Fibroblast of skin of right quadriceps (primary cell): Measurements from ENCODE around the gene LIMCH1.
A peak's percentile ranks its signal among the peaks of the same experiment; 100 is the strongest.
"Not testable (repeated sequence)": the region's sequence is repeated elsewhere in the genome, so short reads cannot be mapped to it uniquely, and the experiment has no call there.

Source experiments
- DNase-seq: peaks from one replicate; pipeline ENCODE4 v3.0.0-alpha.2; 2013

Gene LIMCH1

GRCh38 chr4:41611881-41612871, 74.2 kb downstream of the LIMCH1 start:
- peak; percentile 58 for DNase-seq

- no peak for DNase-seq
These were observed 75.4 kb downstream of the LIMCH1 start for GRCh38 chr4:41613386-41613785.

- no peak for DNase-seq
These were observed 75.9 kb downstream of the LIMCH1 start for GRCh38 chr4:41613821-41614220.

GRCh38 chr4:41614519-41614918, 76.6 kb downstream of the LIMCH1 start:
- DNase-seq = no peak

GRCh38 chr4:41619161-41619560, 81.2 kb downstream of the LIMCH1 start:
- DNase-seq = no peak

GRCh38 chr4:41620594-41621256, 82.8 kb downstream of the LIMCH1 start:
- DNase-seq = no peak

- DNase-seq = no peak
These were observed 84.8 kb downstream of the LIMCH1 start for GRCh38 chr4:41622787-41623186.

GRCh38 chr4:41624765-41625164, 86.8 kb downstream of the LIMCH1 start:
- no peak for DNase-seq

- no peak for DNase-seq
These were observed 87.6 kb downstream of the LIMCH1 start for GRCh38 chr4:41625531-41625930.

- no peak for DNase-seq
These were observed 91.0 kb downstream of the LIMCH1 start for GRCh38 chr4:41628936-41629335.

GRCh38 chr4:41631523-41631922, 93.6 kb downstream of the LIMCH1 start:
- DNase-seq = peak; percentile 19

- peak; percentile 24 for DNase-seq
These were observed 94.6 kb downstream of the LIMCH1 start for GRCh38 chr4:41632481-41633073.

- DNase-seq = no peak
These were observed 95.4 kb downstream of the LIMCH1 start for GRCh38 chr4:41633321-41633720.

- no peak for DNase-seq
These were observed 97.5 kb downstream of the LIMCH1 start for GRCh38 chr4:41635441-41635840.

GRCh38 chr4:41638203-41638602, 100.2 kb downstream of the LIMCH1 start:
- no peak for DNase-seq

- DNase-seq = no peak
These were observed 100.9 kb downstream of the LIMCH1 start for GRCh38 chr4:41638866-41639265.

- no peak for DNase-seq
These were observed 101.3 kb downstream of the LIMCH1 start for GRCh38 chr4:41639291-41639690.

GRCh38 chr4:41640906-41641305, 102.9 kb downstream of the LIMCH1 start:
- no peak for DNase-seq

- not testable (repeated sequence) for DNase-seq
These were observed 104.8 kb downstream of the LIMCH1 start for GRCh38 chr4:41642746-41643145.

- DNase-seq = no peak
These were observed 105.4 kb downstream of the LIMCH1 start for GRCh38 chr4:41643331-41643730.

GRCh38 chr4:41644288-41644914, 106.4 kb downstream of the LIMCH1 start:
- DNase-seq = peak; percentile 37

- no peak for DNase-seq
These were observed 106.9 kb downstream of the LIMCH1 start for GRCh38 chr4:41644915-41645295.

GRCh38 chr4:41645728-41646390, 107.9 kb downstream of the LIMCH1 start:
- no peak for DNase-seq
